GM23338 (cell line): Measurements from ENCODE around the gene CLDN17.

Experiments
- CTCF ChIP-seq, 2 experiments: fragments of 200-600 bp in 1 of 2; sonication (generic) in 1 of 2; conservative IDR thresholded peaks; 2 replicates each; pipeline versions ENCODE4 v1.5.1 to v1.6.1; 2016 to 2017; ENCODE audit warnings: antibody characterized with exemption in 2 of 2, low read depth in 2 of 2, mild to moderate bottlenecking in 2 of 2, moderate library complexity in 1 of 2
- ETS1 ChIP-seq: IDR thresholded peaks from 2 replicates; pipeline ENCODE4 v1.6.1; 2016; ENCODE audit warnings: antibody characterized with exemption

DNA sequence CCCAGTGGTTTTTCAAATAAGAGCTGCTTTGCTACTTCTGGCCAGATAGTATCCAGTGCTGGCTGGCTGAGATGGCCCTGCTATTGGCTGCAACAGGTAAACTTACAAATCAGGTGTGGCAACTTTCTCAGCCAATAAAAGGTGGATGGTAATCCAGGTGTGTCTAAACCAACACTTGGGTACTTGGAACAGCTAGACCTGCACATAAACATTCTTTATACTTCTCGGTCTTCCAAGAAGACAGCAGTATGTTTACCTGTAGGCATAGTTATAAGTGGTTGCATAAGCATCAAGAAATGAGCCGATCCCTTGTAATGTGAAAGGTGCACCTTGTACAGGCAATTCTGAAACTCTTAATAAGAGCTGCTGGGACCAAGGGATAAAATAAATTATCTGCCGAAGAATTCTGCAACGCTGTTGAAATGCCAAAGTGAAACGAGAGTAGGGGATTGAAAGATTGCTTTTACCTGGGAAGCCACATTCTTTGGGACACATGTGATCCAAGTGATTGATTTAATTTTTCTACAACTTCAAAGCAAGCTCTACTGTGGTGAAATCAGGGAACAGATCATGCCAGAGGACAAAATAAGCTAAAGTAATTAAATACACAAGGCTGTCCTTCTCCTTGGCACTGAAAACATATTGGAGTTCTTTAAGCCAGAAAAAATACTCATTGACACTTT, 49.6 kb upstream of the CLDN17 start, which contains the start of gene CLDN8:
- TF ChIP-seq ETS1: no peak
- no peak for TF ChIP-seq CTCF (conservative IDR thresholded peaks at IDR 0.05; ENCODE audit: low read depth in 2 of 2)
